H4 (cell line): ENCODE measurements around the gene JKAMP. TPM values are rescaled to one million over a fixed set of nuclear protein-coding genes. Genes with fewer than 3 reads are reported as not detected.

Experiments used
- DNase-seq: peaks from one replicate; pipeline ENCODE4 v3.0.0-alpha.2; 2015; ENCODE audit warnings: low spot score
- total RNA-seq: library from RNA; depleted of rRNA; stranded (reverse); fragments of >200 nt; shearing (Covaris generic); gene quantifications from 2 replicates; pipeline ENCODE4 v1.2.3, GENCODE V29; 2014

JKAMP gene
- total RNA-seq, 1 experiment from 2014 or later = 168 TPM

GRCh38 chr14:59481407-59481806 lies 2.9 kb upstream of the JKAMP start:
- DNase-seq = no peak

- peak; percentile 6 for DNase-seq
Observed at GRCh38 chr14:59481871-59482540, 2.3 kb upstream of the JKAMP start.

- peak; percentile 88 for DNase-seq
Observed at GRCh38 chr14:59482541-59483331, 1.6 kb upstream of the JKAMP start.

GRCh38 chr14:59483363-59483762 lies 954 bp upstream of the JKAMP start:
- peak; percentile 30 for DNase-seq

- no peak for DNase-seq
Observed at GRCh38 chr14:59484639-59485175, 390 bp downstream of the JKAMP start.

- DNase-seq = no peak
Observed at GRCh38 chr14:59490756-59491155, 6.4 kb downstream of the JKAMP start.

- DNase-seq = no peak
Observed at GRCh38 chr14:59492384-59492783, 8.1 kb downstream of the JKAMP start.

GRCh38 chr14:59500732-59501131 lies 16.4 kb downstream of the JKAMP start:
- no peak for DNase-seq

- no peak for DNase-seq
Observed at GRCh38 chr14:59503256-59503655, 18.9 kb downstream of the JKAMP start.

- DNase-seq = peak; percentile 61
Observed at GRCh38 chr14:59507063-59507751, 22.9 kb downstream of the JKAMP start.

GRCh38 chr14:59507752-59508103 lies 23.4 kb downstream of the JKAMP start:
- no peak for DNase-seq

- no peak for DNase-seq
Observed at GRCh38 chr14:59509101-59509500, 24.8 kb downstream of the JKAMP start.

GRCh38 chr14:59510001-59510400 lies 25.7 kb downstream of the JKAMP start:
- DNase-seq = no peak

- no peak for DNase-seq
Observed at GRCh38 chr14:59510966-59511365, 26.6 kb downstream of the JKAMP start.

- no peak for DNase-seq
Observed at GRCh38 chr14:59511916-59512575, 27.7 kb downstream of the JKAMP start.

- DNase-seq = no peak
Observed at GRCh38 chr14:59520224-59520623, 35.9 kb downstream of the JKAMP start.

- DNase-seq = peak; percentile 17
Observed at GRCh38 chr14:59529189-59529588, 44.9 kb downstream of the JKAMP start.

- DNase-seq = no peak
Observed at GRCh38 chr14:59530349-59530748, 46.0 kb downstream of the JKAMP start.

GRCh38 chr14:59532419-59532818 lies 48.1 kb downstream of the JKAMP start:
- peak; percentile 10 for DNase-seq

- no peak for DNase-seq
Observed at GRCh38 chr14:59534361-59534987, 50.2 kb downstream of the JKAMP start.

GRCh38 chr14:59537476-59537875 lies 53.2 kb downstream of the JKAMP start:
- no peak for DNase-seq
